Activated gamma-delta T cell (primary cell): Measurements from ENCODE around the gene HDDC2.

ENCODE experiments used
- DNase-seq: peaks from one replicate; lab custom pipeline; 2025; lab: John Stamatoyannopoulos, UW

HDDC2 gene

GRCh38 chr6:125271486-125272159 lies 30.1 kb downstream of the HDDC2 start:
- DNase-seq, result no peak

GRCh38 chr6:125270380-125270779 lies 31.4 kb downstream of the HDDC2 start:
- no peak for DNase-seq

DNA sequence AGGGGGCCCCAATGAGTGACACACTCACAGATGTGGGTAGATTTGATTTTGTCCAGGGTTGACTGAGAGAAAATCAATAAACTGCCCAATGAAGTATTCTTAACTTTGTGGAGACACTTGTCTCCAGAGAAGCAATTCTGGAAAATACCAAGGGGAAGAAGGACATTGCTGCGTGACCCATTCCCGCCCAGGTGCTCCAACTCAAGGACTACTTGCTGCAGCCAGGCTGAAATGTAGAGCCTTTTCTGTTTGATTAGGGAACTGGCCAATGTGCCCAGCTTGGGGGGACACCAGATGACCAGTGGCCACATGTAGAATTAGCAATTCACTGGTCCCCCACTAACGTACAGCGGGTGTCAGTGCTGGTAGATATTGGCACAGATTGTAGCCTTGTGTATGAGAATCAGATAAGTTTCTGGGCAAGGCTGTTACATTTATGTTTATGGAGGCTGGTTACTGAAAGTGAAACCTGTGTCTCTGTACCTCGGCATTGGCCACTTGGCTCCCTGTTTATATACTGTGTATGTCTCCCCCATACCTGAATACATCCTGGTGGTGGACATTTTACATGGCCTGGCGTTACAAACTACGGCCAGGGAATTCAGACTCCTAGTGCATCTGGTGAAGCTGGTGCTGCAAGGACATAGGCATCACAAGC lies 32.3 kb downstream of the HDDC2 start:
- no peak for DNase-seq

DNA sequence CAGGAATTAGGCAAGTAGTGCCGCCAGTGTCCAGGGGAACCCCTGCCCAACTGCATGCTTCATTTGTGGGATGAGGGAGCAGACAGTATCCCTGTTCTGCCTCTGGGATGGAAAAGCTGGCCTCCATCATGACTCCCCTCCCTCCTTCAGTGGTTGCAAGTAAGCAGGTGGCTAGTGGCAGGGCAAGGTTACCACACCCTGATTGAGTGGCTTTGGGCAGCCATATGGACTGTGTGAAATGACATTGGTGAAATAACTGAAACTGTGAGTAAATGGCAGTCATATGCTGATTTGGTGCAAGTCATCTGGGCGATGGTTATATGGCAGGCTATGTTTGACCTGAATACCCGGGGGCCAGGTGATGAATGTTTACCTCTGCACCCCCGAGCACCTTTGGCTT lies 33.0 kb downstream of the HDDC2 start:
- no peak for DNase-seq

GRCh38 chr6:125267806-125268523 lies 33.8 kb downstream of the HDDC2 start:
- no peak for DNase-seq

DNA sequence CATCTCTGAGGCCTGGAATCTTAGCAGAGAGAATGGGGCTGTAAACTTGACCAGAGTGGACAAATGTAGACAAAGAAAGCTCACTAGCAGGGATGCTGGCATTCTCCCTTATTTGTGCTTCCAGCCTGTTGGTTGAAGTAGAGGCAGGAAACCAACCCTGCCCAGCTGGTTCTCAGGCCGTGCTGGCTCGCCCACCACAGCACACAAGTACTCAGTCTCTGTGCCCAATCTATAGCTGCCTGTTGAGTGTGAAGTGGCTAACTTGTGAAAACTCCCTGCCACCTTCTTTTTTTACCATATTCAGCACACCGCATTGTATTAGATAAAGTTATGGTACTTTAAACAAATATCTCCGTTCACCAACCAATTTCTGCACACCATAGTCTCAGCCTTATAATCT lies 37.3 kb downstream of the HDDC2 start:
- DNase-seq, result no peak

DNA sequence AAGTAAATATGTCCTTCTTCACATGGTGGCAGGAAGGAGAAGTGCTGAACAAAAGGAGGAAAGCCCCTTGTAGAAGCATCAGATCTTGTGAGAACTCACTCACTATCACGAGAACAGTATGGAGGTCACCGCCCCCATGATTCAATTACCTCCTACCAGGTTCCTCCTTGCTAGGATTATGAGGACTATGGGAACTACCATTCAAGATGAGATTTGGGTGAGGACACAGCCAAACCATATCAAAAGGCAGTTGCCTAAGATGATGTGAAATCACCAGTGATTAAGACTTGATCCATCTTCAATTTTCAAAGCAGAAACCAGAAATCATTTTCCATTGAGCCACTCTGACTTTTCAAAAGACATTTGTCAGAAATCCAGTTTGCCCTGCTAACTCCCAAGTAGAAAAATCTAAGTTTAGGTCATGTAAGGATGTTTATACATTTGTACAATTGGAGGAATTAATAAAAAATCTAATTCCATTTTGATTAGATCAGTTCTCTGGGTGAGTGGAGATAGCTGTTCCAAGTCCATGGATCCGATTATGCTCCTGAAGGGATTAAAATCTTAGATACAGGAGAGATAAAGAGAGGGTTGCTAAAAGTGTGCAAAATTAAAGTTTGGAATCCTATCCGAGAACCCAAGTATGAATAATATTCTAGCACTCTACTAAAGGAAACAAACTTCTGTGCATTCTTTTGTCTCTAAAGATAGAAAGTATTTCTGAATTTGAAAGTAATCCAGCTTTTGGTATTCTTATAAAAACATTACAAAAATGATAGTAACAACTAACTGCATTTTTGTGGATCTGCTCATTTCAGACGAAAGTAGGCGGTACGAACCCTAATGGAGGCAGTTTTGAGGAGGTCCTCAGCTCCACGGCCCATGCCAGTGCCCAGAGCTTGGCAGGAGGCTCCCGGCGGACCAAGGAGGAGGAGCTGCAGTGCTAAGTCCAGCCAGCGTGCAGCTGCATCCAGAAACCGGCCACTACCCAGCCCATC lies 39.5 kb downstream of the HDDC2 start:
- no peak for DNase-seq

DNA sequence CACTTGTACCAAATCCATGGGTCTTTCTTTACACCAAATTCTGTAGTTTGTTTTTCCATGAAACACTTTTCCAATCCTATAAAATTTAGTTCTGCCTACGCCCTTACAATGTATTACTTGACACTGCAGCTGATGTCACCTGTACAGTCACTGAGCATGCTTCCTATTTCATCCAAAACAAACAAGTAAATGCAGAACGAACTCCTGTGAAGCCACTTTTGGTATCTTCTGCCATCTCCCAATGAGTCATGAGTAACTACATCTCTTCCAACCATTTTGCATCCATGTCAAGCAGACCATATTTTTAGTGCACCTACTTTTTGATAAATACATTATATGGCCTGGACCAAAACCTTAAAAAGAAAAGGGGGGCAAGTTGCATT lies 42.4 kb downstream of the HDDC2 start:
- no peak for DNase-seq

GRCh38 chr6:125258651-125259353 lies 43.0 kb downstream of the HDDC2 start:
- no peak for DNase-seq

DNA sequence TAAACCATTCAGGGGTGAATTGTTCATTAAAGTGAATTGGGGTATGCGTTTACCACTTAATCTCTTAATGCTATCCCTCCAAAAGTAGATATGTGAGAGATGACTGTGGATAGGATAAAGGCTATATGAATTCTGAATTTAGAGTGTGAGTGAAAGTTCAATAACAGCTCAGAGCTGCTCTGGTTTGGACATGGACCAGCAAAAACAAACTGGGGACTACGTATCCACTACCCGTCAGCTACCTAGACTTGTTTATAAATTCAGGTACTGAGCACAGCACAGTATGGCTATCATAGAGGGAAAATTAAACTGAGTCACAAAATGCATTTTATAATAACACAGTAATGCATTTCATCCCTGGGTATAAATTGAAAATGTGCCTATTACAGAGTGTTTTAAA lies 44.4 kb downstream of the HDDC2 start:
- no peak for DNase-seq

DNA sequence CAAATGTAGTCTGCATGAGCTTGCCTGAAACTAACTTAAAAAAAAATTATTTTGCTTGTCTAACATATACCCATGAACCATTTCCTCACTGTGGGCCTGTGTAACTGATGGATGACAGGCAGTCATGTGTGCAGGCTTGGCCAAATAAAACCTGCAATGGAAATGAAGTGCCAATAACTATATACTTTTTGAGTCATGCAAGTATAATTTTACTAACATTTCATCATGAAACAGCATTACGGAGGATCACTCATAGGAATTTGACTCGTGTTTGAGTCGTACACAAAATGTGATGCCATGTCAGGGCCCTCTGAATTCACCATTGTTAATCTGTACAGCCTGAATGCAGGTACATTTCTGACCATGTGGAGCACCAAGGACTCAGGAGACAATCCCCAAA lies 46.6 kb downstream of the HDDC2 start:
- DNase-seq, result no peak

GRCh38 chr6:125254321-125254720 lies 47.4 kb downstream of the HDDC2 start:
- no peak for DNase-seq

DNA sequence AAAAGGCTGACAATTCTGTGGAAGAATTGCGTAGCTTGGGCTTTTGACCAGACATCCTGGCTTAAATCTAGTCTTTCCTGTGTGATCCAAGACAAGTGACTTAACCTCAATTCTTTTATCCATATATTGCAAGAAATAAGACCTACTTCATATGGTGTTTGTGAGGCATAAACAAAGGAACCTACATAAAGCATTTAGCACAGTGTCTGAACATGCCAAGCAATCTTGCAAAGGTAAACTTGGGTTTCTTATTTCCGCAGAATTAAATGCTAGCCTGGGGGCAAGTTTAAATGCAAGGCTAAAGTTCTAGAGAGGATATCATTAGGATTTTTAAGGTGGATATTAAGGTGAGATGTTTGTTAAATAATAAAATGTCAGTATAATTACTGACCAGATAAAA lies 47.9 kb downstream of the HDDC2 start:
- no peak for DNase-seq

DNA sequence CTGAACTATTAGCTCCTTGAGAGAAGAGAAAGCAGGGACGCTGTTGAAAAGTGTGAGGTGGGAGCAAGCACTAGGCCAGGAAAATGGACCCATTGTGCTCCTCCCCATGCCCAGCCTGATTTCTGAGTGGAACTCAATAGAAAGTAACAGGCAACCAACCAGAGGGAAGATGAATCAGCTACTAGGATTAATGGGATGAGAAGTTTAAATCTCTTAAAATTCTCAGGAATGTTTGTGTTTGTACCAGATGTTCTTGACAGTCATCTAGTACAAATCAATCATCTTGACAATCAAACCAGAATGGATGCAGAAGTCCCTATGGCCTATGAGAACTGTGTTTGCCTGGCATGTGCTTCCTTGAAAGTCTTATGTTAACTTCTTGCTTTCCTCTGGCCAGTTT lies 48.9 kb downstream of the HDDC2 start:
- DNase-seq, result no peak

DNA sequence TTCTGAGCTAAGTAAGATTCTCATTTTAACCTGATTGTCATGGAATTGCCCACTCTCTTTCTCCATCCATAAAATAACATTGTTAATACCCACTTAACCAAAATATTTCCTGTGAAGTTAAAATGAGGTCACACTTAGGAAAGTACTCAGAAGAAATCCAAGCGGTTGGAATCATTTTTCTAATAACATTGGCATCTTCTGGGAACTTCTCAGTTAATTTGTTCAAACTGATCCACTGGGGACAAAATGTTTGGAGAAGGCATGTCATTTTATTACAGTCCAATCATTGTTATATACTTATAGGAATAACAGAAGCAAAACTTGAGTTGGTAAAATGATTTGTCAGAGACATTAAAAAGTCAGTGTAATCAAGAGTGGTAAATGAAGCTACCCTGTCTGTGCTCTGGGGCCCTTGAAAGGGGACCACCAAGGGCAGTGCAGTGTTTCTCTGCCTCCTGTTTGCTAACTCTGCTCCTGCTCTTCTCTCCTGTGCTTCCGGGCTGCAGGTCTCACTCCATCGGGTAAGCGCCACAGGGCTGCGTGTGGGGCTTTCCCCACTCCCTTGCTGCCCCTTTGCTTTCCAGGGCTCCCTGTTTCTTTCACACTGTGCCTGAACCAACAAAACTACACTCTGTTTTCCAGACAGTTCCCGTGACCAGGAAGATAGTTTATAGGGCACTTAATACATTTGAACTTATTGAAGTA lies 50.1 kb downstream of the HDDC2 start:
- no peak for DNase-seq

DNA sequence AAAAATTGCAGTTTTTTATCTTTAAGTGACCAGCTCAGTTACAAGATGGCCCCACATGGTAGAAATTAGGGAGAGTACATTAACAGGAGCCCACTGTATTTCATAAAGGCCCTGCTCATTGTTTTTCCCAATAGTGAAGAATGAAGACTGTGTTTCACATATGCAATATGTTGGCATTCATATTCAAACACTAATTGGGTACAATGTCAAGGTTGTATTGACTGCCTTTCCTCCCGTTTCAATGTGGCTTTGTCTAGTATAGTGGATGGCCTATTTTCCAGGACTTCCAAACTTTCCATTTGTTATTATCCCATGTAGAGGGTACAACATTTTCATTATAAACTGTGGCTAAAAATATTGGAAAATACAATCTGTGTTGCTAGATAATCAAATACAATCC lies 51.3 kb downstream of the HDDC2 start:
- DNase-seq, result no peak

- no peak for DNase-seq
These were observed 53.6 kb downstream of the HDDC2 start for GRCh38 chr6:125248136-125248535.

- DNase-seq, result no peak
These were observed 55.2 kb downstream of the HDDC2 start for GRCh38 chr6:125246566-125246965.

DNA sequence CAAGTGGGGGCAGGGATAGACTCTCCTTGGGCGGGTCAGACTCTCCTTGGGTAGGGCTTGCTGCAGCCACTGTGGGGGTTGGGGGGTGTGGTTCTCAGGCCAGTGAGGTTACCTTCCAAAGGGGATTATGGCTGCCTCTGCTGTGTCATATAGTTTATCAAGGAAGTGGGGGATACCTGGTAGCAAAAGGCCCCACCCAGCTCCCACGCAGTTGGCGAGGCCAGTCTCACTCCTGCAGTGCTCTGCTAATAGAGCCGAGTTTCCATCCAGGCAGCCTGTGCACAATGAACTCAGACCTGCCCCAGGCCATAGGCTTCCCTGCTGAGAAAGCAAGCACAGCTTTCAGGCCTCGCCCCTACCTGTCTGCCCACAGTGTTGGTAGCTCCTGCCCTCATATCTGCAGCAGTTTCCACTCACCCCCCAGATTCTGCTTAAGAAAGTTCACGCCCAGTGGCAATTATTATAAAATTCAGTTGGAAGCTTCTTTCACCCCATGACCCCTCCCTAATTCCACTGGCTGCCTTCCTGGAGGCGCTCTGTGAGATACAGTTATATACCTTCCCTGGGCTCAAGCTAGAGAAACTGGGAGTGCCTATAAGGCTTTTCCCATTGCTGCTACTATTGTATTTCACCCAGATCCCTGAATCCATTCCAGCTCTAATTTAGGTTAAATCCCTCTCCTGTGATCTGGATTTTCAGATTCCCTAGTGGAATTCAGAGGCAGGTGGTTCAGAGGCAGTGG lies 56.1 kb downstream of the HDDC2 start:
- DNase-seq, result no peak

GRCh38 chr6:125245109-125245508 lies 56.7 kb downstream of the HDDC2 start:
- no peak for DNase-seq
